HepG2 (cell line): ENCODE results near the gene OSER1. TPM values are rescaled to one million over a fixed set of nuclear protein-coding genes. Genes with fewer than 3 reads are reported as not detected.

Experiments
- CBFB ChIP-seq: sonication (generic); formaldehyde crosslinking; IDR thresholded peaks from 2 replicates; pipeline ENCODE4 v1.4.0; 2020; ENCODE audit warnings: missing genetic modification reagents
- CBX5 ChIP-seq: sonication (generic); formaldehyde crosslinking; IDR thresholded peaks from 2 replicates; pipeline ENCODE4 v1.4.0; 2020; ENCODE audit warnings: missing genetic modification reagents, borderline replicate concordance
- CEBPB ChIP-seq: IDR thresholded peaks from 2 replicates; pipeline ENCODE4 v1.6.1; 2011; ENCODE audit warnings: low read depth, low read length, improper control_type of control experiment, borderline replicate concordance
- DR1 ChIP-seq: sonication (generic); formaldehyde crosslinking; IDR thresholded peaks from 2 replicates; pipeline ENCODE4 v1.8.0; 2021; ENCODE audit warnings: mild to moderate bottlenecking, missing genetic modification reagents, inconsistent platforms
- GZF1 ChIP-seq: sonication (generic); formaldehyde crosslinking; IDR thresholded peaks from 2 replicates; pipeline ENCODE4 v1.5.1; 2020; ENCODE audit warnings: mild to moderate bottlenecking, missing genetic modification reagents
- KDM2A ChIP-seq: sonication (generic); formaldehyde crosslinking; IDR thresholded peaks from 2 replicates; pipeline ENCODE4 v1.4.0; 2020; ENCODE audit warnings: low read depth, missing genetic modification reagents, borderline replicate concordance
- KLF16 ChIP-seq, 2 experiments: sonication (generic) in 1 of 2; formaldehyde crosslinking in 1 of 2; IDR thresholded peaks; 2 replicates each; pipeline versions ENCODE4 v1.6.1 to v1.8.0; 2016 to 2023; ENCODE audit warnings: missing genetic modification reagents in 2 of 2, missing compliant biosample characterization in 1 of 2
- MAF1 ChIP-seq: sonication (generic); formaldehyde crosslinking; IDR thresholded peaks from 2 replicates; pipeline ENCODE4 v1.5.0; 2020; ENCODE audit warnings: missing genetic modification reagents, borderline replicate concordance
- PAF1 ChIP-seq: IDR thresholded peaks from 2 replicates; pipeline ENCODE4 v1.6.1; 2016; ENCODE audit warnings: missing genetic modification reagents, missing compliant biosample characterization
- SETDB1 ChIP-seq: sonication (generic); formaldehyde crosslinking; IDR thresholded peaks from 2 replicates; pipeline ENCODE4 v1.5.1; 2020; ENCODE audit warnings: missing genetic modification reagents, mild to moderate bottlenecking, borderline replicate concordance
- SYNCRIP ChIP-seq: fragments of 200-400 bp; formaldehyde crosslinking; IDR thresholded peaks from 2 replicates; pipeline ENCODE4 v1.6.1; 2018; ENCODE audit warnings: mild to moderate bottlenecking, low read depth, low read length; ENCODE audit not compliant: insufficient read depth
- TSC22D2 ChIP-seq: sonication (generic); formaldehyde crosslinking; IDR thresholded peaks from 2 replicates; pipeline ENCODE4 v1.5.1; 2020; ENCODE audit warnings: missing genetic modification reagents, mild to moderate bottlenecking, borderline replicate concordance
- ZFP62 ChIP-seq: sonication (generic); formaldehyde crosslinking; IDR thresholded peaks from 2 replicates; pipeline ENCODE4 v1.4.0; 2020; ENCODE audit warnings: missing genetic modification reagents
- ZFP90 ChIP-seq: sonication (generic); formaldehyde crosslinking; IDR thresholded peaks from 2 replicates; pipeline ENCODE4 v1.8.0; 2022; ENCODE audit warnings: missing genetic modification reagents, mild to moderate bottlenecking, inconsistent platforms, borderline replicate concordance
- ZNF234 ChIP-seq: sonication (generic); formaldehyde crosslinking; conservative IDR thresholded peaks from 2 replicates; pipeline ENCODE4 v1.5.1; 2020; ENCODE audit warnings: mild to moderate bottlenecking, missing genetic modification reagents
- ZNF24 ChIP-seq: fragments of 450-650 bp; IDR thresholded peaks from 2 replicates; pipeline ENCODE4 v1.6.1; 2017; ENCODE audit warnings: antibody characterized with exemption, mild to moderate bottlenecking
- ZNF484 ChIP-seq: sonication (generic); formaldehyde crosslinking; IDR thresholded peaks from 2 replicates; pipeline ENCODE4 v1.5.1; 2020; ENCODE audit warnings: mild to moderate bottlenecking, low read depth, missing genetic modification reagents, borderline replicate concordance
- ZNF574 ChIP-seq: sonication (generic); formaldehyde crosslinking; IDR thresholded peaks from 2 replicates; pipeline ENCODE4 v1.4.0; 2020; ENCODE audit warnings: missing genetic modification reagents
- ZNF616 ChIP-seq: sonication (generic); formaldehyde crosslinking; IDR thresholded peaks from 2 replicates; pipeline ENCODE4 v1.5.0; 2020; ENCODE audit warnings: low read depth, mild to moderate bottlenecking, missing genetic modification reagents
- ZSCAN29 ChIP-seq: sonication (generic); formaldehyde crosslinking; conservative IDR thresholded peaks from 2 replicates; pipeline ENCODE4 v1.4.0; 2020; ENCODE audit warnings: mild to moderate bottlenecking, missing genetic modification reagents
- ZSCAN5A ChIP-seq: sonication (generic); formaldehyde crosslinking; IDR thresholded peaks from 2 replicates; pipeline ENCODE4 v1.8.0; 2022; ENCODE audit warnings: mild to moderate bottlenecking, missing genetic modification reagents, borderline replicate concordance
- polyA plus RNA-seq, 8 experiments: library from polyadenylated mRNA; depleted of rRNA in 3 of 8; stranded (reverse) in 7 of 8; unstranded in 1 of 8; fragments of >200 nt; fragmentation: Illumina TruSeq in 4 of 8; extraction: Trizol in 4 of 8; gene quantifications; 2 replicates each; pipeline versions ENCODE4 v1.2.1 to v1.2.3, GENCODE V29; 2011 to 2016; ENCODE audit warnings: low read depth in 4 of 8, missing spikeins in 1 of 8, mixed read lengths in 1 of 8; ENCODE audit not compliant: insufficient read depth in 1 of 8
- total RNA-seq, 5 experiments: library from RNA; depleted of rRNA; stranded (reverse); fragments of >200 nt; fragmentation: Illumina TruSeq; extraction: Trizol; gene quantifications; 2 replicates each; pipeline ENCODE4 v1.2.3, GENCODE V29; 2016; ENCODE audit warnings: low read depth in 1 of 5
- TF ChIP-seq, protein P1 (sequence below): sonication (generic); formaldehyde crosslinking; IDR thresholded peaks from 2 replicates; pipeline ENCODE4 v1.4.0; 2020; ENCODE audit warnings: missing genetic modification reagents

Gene OSER1
- total and polyA plus RNA-seq, 2 of the 13 experiments (the other 11 are each of a cell fraction or from before 2014, with no cell fraction given) = 71.2 to 71.5 TPM

DNA sequence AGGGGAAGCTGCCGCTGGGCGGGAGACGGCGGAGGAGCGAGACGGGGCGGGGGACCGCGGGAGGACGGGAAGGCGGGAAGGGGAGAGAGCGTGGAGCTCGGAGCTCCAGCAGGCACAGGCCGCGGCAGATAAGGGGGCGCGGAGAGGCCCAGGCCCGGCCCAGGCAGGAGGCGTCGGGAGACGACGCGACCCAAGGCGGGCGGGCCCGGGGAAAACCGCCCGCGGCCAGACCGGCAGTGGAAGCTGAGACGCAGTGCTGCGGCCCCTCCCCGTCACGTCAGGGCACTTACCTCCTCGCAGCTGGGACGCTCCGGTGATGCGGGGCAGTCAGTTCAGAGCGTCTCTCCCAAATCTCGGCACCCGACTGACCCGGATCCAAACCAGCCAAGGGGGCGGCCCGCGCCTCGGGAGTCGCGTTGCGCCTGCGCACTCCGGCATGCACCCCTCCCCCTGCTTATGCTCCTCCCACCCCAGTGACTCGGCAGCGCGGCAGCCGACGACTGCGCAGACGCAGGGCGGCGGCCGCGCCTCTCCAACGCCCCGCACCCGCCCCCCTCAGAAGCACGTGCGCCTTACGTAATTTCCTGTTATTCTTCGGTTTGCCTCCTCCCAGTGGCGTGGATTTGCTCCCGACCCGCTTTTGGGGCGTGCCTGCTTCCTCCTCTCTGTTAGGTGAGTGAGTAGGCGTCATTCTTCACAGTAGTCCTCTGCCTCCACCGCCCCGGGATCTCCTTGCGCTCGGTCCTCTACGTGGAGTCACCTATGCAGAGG is at the start of gene OSER1 (continued):
- TF ChIP-seq ZNF234 (CRISPR knock-in tag) = peak; percentile 96
- no peak for TF ChIP-seq ZNF24
- TF ChIP-seq ZSCAN29 (CRISPR knock-in tag) = 0 out of 2 replicates have a peak, but pooled peaks have one; percentile 10
- TF ChIP-seq ZNF616 = no peak
- peak; percentile 46; the same call in 1 of the 2 replicates for TF ChIP-seq TSC22D2
- peak; percentile 86 for TF ChIP-seq KDM2A (CRISPR knock-in tag)
- peak; percentile 57; the same call in 1 of the 2 replicates for TF ChIP-seq ZSCAN5A (CRISPR knock-in tag)
- TF ChIP-seq ZNF574 = peak; percentile 66
- TF ChIP-seq ZFP62 (CRISPR knock-in tag) = no peak
- TF ChIP-seq ZFP90 (CRISPR knock-in tag) = no peak
- TF ChIP-seq CEBPB = peak; percentile 81; the same call in 1 of the 2 replicates
- TF ChIP-seq MAF1 (CRISPR knock-in tag) = peak; percentile 67; the same call in 1 of the 2 replicates
- TF ChIP-seq GZF1 (CRISPR knock-in tag) = no peak; the same call in 1 of the 2 replicates
- TF ChIP-seq CBX5 = no peak; the same call in 1 of the 2 replicates
- TF ChIP-seq PAF1 (CRISPR knock-in tag) = no peak
- no peak for TF ChIP-seq SETDB1 (CRISPR knock-in tag)
- TF ChIP-seq SYNCRIP = no peak
- TF ChIP-seq DR1 (CRISPR knock-in tag) = peak; percentile 49; the same call in 1 of the 2 replicates
- TF ChIP-seq KLF16 (CRISPR knock-in tag; IDR thresholded peaks at IDR 0.05) = peak; percentile 87 to 98; a peak in 3 of 4 replicates
- TF ChIP-seq, protein P1, sequence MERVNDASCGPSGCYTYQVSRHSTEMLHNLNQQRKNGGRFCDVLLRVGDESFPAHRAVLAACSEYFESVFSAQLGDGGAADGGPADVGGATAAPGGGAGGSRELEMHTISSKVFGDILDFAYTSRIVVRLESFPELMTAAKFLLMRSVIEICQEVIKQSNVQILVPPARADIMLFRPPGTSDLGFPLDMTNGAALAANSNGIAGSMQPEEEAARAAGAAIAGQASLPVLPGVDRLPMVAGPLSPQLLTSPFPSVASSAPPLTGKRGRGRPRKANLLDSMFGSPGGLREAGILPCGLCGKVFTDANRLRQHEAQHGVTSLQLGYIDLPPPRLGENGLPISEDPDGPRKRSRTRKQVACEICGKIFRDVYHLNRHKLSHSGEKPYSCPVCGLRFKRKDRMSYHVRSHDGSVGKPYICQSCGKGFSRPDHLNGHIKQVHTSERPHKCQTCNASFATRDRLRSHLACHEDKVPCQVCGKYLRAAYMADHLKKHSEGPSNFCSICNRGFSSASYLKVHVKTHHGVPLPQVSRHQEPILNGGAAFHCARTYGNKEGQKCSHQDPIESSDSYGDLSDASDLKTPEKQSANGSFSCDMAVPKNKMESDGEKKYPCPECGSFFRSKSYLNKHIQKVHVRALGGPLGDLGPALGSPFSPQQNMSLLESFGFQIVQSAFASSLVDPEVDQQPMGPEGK (CRISPR knock-in tag) = peak; percentile 85
- TF ChIP-seq ZNF484 (CRISPR knock-in tag) = no peak
- TF ChIP-seq CBFB = no peak
